Measurements from ENCODE around the gene ARHGEF7.

DNA sequence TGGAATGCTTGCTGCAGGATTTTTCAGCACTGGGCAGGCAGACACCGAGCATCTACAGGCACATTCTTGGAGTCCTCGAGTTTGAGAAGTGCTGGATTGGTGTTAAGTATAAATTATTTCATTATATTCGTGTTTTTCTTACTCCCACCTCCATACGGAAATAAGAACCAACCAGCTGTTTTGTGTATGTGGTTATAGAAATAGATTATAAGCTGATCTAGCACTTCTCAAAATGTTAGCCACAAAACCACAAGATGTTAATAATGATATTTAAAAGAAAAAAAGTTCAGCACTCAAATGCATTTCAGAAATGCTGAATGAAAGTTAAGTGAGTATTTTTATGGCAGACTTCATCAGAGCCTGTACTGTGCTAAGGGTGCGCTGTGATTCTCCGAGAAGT is 181.3 kb downstream of the ARHGEF7 start:
- no peak for TF ChIP-seq CTCF (IDR thresholded peaks at IDR 0.05)
- TF ChIP-seq ZFX (IDR thresholded peaks at IDR 0.05; ENCODE audit: borderline replicate concordance) = no peak
